Mucosa of descending colon (tissue), 3 donors: ENCODE data around the gene RALGAPA1. TPM values are rescaled to one million over a fixed set of nuclear protein-coding genes. Genes with fewer than 3 reads are reported as not detected.

Experiments used
- ATAC-seq: fragments of 200-7000 bp; cut with Tn5 transposase; one replicate; pipeline ENCODE4 v1.9.1; 2020; ENCODE audit warnings: mild to moderate bottlenecking, moderate library complexity
- DNase-seq, 3 donors: peaks; one replicate each; pipeline ENCODE4 v3.0.0-alpha.2; 2020
- H3K36me3 ChIP-seq: fragments of 200-600 bp; one replicate; pipeline ENCODE4 v1.8.0; 2021; ENCODE audit warnings: low read depth, mild to moderate bottlenecking
- H3K4me1 ChIP-seq: fragments of 200-600 bp; one replicate; pipeline ENCODE4 v1.8.0; 2021; ENCODE audit warnings: low read depth, mild to moderate bottlenecking
- H3K4me3 ChIP-seq: fragments of 200-600 bp; one replicate; pipeline ENCODE4 v1.8.0; 2021; ENCODE audit warnings: mild to moderate bottlenecking
- H3K9me3 ChIP-seq: fragments of 200-600 bp; one replicate; pipeline ENCODE4 v1.8.0; 2021; ENCODE audit warnings: mild to moderate bottlenecking
- intact Hi-C, 2 donors: fragments of 100-400 bp; cut with DNase I in 1 of 2; cut with micrococcal nuclease in 1 of 2; formaldehyde crosslinking; loops; one replicate each; pipeline versions ENCODE4 v1.11.0 to v1.11.1; 2022; cut with DNase I, micrococcal nuclease
- total RNA-seq, 3 donors: library from RNA; stranded (reverse); fragmentation: NEBNext Ultra II Directional in 2 of 3; extraction: Animal tissue kit (Norgen Biotek cat#: 25700) in 2 of 3; gene quantifications; one replicate each; pipeline versions ENCODE4 v1.2.1 to v1.2.4, GENCODE V29; 2021 to 2023
- TF ChIP-seq, protein P1 (sequence below): fragments of 200-600 bp; IDR thresholded peaks from one replicate; pipeline ENCODE4 v1.8.0; 2022; ENCODE audit warnings: antibody characterized with exemption, mild to moderate bottlenecking
- donor health status: DM: no; HTN: no; CAD: no; lungs with moderate emphysema.
- donor health status: DM: no; HTN: no; CAD: no.
- donor health status: DM: no; HTN: yes; CAD: no.

RALGAPA1 gene
- total RNA-seq, 3 donors from 2014 or later = 64.4 to 92.1 (median 90.6) TPM

DNA sequence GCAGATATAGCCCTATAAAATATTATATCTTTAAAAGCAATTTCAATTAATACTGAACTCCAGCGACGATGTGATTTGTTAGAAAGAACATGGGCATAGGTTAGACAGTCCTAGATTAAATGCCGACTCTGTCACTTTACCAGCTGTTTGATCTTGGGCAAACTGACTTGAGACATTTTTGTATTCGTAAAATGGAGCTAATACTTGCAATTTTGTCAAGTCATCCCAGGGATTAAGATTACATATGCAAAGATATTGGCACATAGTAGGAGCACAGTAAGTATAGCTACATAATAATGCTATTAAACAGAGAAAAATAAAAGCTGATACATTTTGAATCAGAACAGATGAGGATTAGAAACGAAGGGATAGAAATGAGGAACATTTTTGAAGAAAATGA lies 266.1 kb downstream of the RALGAPA1 start:
- ATAC-seq (no peak), DNase-seq (no peak)
- TF ChIP-seq, protein P1, sequence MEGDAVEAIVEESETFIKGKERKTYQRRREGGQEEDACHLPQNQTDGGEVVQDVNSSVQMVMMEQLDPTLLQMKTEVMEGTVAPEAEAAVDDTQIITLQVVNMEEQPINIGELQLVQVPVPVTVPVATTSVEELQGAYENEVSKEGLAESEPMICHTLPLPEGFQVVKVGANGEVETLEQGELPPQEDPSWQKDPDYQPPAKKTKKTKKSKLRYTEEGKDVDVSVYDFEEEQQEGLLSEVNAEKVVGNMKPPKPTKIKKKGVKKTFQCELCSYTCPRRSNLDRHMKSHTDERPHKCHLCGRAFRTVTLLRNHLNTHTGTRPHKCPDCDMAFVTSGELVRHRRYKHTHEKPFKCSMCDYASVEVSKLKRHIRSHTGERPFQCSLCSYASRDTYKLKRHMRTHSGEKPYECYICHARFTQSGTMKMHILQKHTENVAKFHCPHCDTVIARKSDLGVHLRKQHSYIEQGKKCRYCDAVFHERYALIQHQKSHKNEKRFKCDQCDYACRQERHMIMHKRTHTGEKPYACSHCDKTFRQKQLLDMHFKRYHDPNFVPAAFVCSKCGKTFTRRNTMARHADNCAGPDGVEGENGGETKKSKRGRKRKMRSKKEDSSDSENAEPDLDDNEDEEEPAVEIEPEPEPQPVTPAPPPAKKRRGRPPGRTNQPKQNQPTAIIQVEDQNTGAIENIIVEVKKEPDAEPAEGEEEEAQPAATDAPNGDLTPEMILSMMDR = no peak
- Histone ChIP-seq H3K36me3 (no peaks in the 10 kb centered on the region), H3K9me3 (no peaks in the 10 kb centered on the region), H3K4me3 (no peak overlapping the region), H3K4me1 (no peaks in the 10 kb centered on the region)
- intact Hi-C loops = no loop called here

DNA sequence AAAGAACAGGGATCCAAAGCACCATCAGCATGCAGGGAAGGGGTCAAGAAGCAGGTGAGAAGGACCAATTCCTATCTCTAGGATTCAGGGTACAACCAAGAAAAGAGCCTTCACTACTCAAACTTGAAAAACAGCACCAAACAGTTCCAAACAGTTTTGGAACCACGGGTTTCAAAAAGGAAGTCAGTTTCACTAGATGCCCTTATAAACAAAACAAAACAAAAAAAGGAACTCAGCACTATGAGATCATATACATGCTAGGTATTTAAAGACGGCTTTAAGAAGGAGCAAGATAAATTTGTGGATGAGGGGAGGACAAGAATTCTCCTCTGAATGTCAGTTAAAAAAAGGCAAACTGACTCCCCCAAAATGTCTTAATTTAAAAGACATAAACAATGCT lies 269.1 kb downstream of the RALGAPA1 start:
- ATAC-seq = no peak
- no peak for DNase-seq
- Histone ChIP-seq H3K9me3 (no peaks in the 10 kb centered on the region), H3K4me3 (no peak overlapping the region), H3K36me3 (no peaks in the 10 kb centered on the region), H3K4me1 (peaks cover 7% of the 10 kb centered on the region)
- intact Hi-C loops = no loop called here
- TF ChIP-seq, protein P1 = no peak

DNA sequence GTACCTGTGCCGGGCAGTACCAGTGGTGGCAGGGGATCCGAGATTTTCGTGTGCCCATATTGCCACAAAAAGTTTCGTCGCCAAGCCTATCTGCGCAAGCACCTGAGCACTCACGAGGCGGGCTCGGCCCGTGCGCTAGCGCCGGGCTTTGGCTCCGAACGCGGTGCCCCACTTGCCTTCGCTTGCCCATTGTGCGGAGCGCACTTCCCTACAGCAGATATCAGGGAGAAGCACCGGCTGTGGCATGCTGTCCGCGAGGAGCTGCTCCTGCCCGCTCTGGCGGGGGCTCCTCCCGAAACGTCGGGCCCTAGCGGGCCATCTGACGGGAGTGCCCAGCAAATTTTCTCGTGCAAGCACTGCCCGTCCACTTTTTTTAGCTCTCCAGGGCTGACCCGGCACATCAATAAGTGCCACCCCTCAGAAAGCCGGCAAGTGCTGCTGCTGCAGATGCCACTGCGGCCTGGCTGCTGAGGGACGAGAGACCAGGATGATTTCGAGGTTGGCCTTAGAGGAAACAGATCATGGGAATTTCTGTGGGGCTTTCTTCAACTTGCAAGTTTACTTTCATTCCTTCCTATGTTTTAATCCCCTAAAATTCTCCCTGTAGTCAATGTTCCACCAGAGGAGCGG lies 273.5 kb downstream of the RALGAPA1 start:
- Histone ChIP-seq H3K9me3 (no peaks in the 10 kb centered on the region), H3K36me3 (no peaks in the 10 kb centered on the region), H3K4me3 (no peak overlapping the region), H3K4me1 (peaks cover 25% of the 10 kb centered on the region)
- DNase-seq (no peak), ATAC-seq (peak; percentile 6)
- TF ChIP-seq, protein P1 = no peak
- intact Hi-C loops = no loop called here

DNA sequence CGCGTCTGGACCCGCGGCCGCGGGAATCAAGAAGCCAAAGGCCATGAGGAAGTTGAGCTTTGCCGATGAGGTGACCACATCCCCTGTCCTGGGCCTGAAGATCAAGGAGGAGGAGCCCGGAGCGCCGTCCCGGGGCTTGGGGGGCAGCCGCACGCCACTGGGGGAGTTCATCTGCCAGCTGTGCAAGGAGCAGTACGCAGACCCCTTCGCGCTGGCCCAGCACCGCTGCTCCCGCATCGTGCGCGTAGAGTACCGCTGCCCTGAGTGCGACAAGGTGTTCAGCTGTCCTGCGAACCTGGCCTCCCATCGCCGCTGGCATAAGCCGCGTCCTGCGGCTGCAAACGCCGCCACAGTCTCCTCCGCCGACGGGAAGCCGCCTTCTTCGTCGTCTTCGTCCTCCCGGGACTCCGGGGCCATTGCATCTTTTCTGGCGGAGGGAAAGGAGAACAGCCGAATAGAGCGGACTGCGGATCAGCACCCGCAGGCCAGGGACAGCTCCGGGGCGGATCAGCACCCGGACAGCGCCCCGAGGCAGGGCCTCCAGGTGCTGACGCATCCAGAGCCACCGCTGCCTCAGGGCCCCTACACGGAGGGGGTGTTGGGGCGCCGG lies 274.1 kb downstream of the RALGAPA1 start:
- ATAC-seq (peak; percentile 90), DNase-seq (peak; percentile 58 to 83 (median 72))
- TF ChIP-seq, protein P1 = no peak
- Histone ChIP-seq H3K9me3 (no peaks in the 10 kb centered on the region), H3K36me3 (no peaks in the 10 kb centered on the region), H3K4me1 (peaks cover 25% of the 10 kb centered on the region), H3K4me3 (no peak overlapping the region)
- intact Hi-C loops = no loop called here

DNA sequence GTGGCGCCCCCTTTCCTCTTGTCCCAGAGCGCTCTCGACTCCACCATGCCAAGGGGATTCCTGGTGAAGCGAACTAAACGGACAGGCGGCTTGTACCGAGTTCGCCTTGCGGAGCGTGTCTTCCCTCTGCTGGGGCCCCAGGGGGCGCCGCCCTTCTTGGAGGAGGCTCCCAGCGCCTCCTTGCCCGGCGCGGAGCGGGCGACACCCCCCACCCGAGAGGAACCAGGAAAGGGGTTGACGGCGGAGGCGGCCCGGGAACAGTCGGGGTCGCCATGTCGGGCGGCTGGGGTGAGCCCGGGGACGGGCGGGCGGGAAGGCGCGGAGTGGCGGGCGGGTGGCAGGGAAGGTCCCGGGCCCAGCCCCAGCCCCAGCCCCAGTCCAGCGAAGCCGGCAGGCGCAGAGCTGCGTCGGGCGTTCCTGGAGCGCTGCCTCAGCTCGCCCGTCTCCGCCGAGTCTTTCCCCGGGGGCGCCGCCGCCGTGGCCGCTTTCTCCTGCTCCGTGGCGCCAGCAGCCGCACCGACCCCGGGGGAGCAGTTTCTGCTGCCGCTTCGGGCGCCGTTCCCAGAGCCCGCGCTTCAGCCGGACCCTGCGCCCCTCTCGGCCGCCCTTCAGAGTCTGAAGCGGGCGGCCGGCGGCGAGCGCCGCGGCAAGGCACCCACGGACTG lies 274.8 kb downstream of the RALGAPA1 start:
- Histone ChIP-seq H3K4me3 (no peak overlapping the region), H3K36me3 (no peaks in the 10 kb centered on the region), H3K4me1 (peaks cover 25% of the 10 kb centered on the region), H3K9me3 (no peaks in the 10 kb centered on the region)
- TF ChIP-seq, protein P1 = no peak
- intact Hi-C loops = no loop called here
- peak; percentile 30 for ATAC-seq
- DNase-seq = peak in 1 of 3 donors; percentile 39
